Stimulated activated CD4-positive, alpha-beta T cell treated with anti-CD3 and anti-CD28 coated beads, TNF-alpha, amount 100 ng/mL, for 24 hours (primary cell): Measurements from ENCODE around the gene ADCY1.
A peak's percentile ranks its signal among the peaks of the same experiment; 100 is the strongest.
"Not testable (repeated sequence)": the region's sequence is repeated elsewhere in the genome, so short reads cannot be mapped to it uniquely, and the experiment has no call there.

Source experiments
- DNase-seq, 3 experiments: peaks; one replicate each; pipeline ENCODE4 v3.0.0-alpha.2; 2020; ENCODE audit warnings: low read depth in 3 of 3

ADCY1 gene

GRCh38 chr7:45748976-45749375, 174.8 kb downstream of the ADCY1 start:
- not testable (repeated sequence) for DNase-seq

GRCh38 chr7:45751352-45751751, 177.2 kb downstream of the ADCY1 start:
- DNase-seq: not testable (repeated sequence)

- DNase-seq: not testable (repeated sequence)
These were observed 182.2 kb downstream of the ADCY1 start for GRCh38 chr7:45756333-45756732.

GRCh38 chr7:45756757-45757156, 182.6 kb downstream of the ADCY1 start:
- not testable (repeated sequence) for DNase-seq

- not testable (repeated sequence) for DNase-seq
These were observed 185.3 kb downstream of the ADCY1 start for GRCh38 chr7:45759464-45759863.

GRCh38 chr7:45761545-45762205, 187.5 kb downstream of the ADCY1 start:
- not testable (repeated sequence) for DNase-seq

- DNase-seq: not testable (repeated sequence)
These were observed 188.2 kb downstream of the ADCY1 start for GRCh38 chr7:45762225-45762994.

- DNase-seq: peak; percentile 96 to 97 (median 97)
These were observed 194.6 kb downstream of the ADCY1 start for GRCh38 chr7:45768516-45769394.

- not testable (repeated sequence) for DNase-seq
These were observed 195.5 kb downstream of the ADCY1 start for GRCh38 chr7:45769626-45770025.
